GM18498 (cell line): ENCODE results near the gene OR9A2.
"Not testable (repeated sequence)": the region's sequence is repeated elsewhere in the genome, so short reads cannot be mapped to it uniquely, and the experiment has no call there.

Experiments used
- ATAC-seq: cut with Tn5 transposase; IDR thresholded peaks from one replicate; pipeline ENCODE4 v1.9.1; 2021; ENCODE audit warnings: mild to moderate bottlenecking, moderate library complexity; ENCODE audit not compliant: unreplicated experiment

The OR9A2 gene

GRCh38 chr7:142978402-142978801 lies 48.5 kb downstream of the OR9A2 start:
- ATAC-seq = not testable (repeated sequence)
